22Rv1 (cell line): ENCODE data around the gene ARHGAP26.

Experiments
- H3K27ac ChIP-seq: fragments of 450-650 bp; 2 replicates; pipeline ENCODE4 v1.5.1; 2017
- ZFX ChIP-seq: fragments of 450-650 bp; IDR thresholded peaks from 2 replicates; pipeline ENCODE4 v1.6.1; 2017; ENCODE audit warnings: antibody characterized with exemption, borderline replicate concordance
- TF ChIP-seq, protein P1 (sequence below): fragments of 450-650 bp; IDR thresholded peaks from 2 replicates; pipeline ENCODE4 v1.5.1; 2017; ENCODE audit warnings: mild to moderate bottlenecking

The ARHGAP26 gene

DNA sequence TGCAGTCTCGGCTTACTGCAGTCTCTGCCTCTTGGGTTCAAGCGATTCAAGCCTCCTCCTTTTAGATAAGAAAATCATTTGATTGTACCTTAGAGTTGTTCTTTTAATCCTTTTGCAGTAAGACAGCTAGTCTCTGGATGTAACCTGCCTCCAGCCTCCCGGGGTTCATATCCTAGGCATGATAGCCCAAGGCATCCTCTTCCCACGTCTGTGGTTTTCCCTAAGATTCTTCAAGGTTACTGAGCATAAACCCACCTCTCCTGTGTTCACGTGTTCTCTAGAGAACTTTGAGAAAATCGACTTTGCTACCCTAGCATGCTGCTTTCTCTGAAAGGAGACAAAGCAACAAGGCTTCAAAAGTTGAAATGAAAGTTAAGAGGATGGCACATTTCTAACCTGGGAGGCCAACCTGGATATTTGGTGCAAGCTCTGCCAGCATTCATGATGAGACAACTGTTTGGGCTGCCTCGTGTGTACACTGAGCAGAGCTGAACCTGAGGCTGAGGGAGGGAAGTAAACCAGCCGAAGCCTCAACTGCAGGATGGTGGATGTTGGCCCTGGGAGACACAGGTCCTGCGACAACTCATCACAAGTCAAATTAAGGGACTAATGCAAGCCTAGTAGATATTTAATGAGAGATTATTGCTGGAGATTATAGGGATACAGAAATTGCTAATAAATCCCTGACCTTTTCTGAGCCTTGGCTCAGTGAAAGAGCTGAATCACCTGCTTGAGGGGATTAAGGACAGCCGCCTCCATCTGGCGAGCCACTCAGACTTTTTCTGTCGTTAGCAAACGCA, 261.8 kb downstream of the ARHGAP26 start:
- TF ChIP-seq ZFX, result no peak
- TF ChIP-seq, protein P1, sequence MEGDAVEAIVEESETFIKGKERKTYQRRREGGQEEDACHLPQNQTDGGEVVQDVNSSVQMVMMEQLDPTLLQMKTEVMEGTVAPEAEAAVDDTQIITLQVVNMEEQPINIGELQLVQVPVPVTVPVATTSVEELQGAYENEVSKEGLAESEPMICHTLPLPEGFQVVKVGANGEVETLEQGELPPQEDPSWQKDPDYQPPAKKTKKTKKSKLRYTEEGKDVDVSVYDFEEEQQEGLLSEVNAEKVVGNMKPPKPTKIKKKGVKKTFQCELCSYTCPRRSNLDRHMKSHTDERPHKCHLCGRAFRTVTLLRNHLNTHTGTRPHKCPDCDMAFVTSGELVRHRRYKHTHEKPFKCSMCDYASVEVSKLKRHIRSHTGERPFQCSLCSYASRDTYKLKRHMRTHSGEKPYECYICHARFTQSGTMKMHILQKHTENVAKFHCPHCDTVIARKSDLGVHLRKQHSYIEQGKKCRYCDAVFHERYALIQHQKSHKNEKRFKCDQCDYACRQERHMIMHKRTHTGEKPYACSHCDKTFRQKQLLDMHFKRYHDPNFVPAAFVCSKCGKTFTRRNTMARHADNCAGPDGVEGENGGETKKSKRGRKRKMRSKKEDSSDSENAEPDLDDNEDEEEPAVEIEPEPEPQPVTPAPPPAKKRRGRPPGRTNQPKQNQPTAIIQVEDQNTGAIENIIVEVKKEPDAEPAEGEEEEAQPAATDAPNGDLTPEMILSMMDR, result no peak
- no peak overlapping the region for H3K27ac ChIP-seq

DNA sequence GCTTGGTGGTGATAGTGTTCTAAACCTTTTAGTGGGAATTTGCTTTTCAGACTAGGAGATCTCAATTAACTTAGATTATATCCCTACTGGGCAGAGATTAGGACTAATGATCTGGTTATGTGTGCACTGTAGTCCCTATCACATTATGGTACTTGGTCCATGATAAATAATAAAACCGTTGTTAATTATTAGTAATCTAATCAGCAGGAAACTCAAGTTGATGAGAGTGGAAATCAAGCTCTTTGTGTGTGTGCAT, 262.3 kb downstream of the ARHGAP26 start:
- H3K27ac ChIP-seq, result no peak overlapping the region
- TF ChIP-seq, protein P1, result no peak
- no peak for TF ChIP-seq ZFX

DNA sequence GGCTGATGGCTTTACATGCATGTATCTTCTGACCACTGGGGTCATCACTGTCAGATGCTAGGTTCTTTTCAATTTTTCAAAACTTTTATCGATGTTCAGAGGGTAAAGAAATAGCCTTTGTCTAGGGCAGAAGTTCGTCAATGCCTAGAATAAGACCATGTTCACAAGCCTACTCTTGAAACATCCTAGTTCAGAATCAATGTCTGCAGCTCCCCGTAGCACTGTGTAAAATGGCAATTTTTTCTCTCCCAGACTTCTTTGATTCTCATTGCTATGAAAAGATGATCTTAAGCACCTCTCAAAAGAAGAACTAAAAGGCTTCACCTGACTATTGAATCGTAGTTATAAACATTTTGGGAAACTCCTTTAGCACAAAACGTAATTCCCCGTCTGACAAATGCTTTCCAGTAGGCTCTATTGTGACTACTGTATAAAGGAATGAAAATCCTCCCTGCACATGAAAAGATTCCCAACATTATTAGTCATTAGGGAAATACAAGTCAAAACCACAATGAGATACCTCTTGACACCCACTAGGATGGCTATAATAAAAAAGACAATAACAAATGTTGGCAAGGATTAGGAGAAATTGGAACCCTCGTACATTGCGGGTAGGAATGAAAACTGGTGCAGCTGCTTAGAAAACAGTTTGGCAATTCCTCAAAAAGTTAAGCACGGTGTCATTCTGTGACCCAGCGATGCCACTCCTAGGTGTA, 263.5 kb downstream of the ARHGAP26 start:
- no peak overlapping the region for H3K27ac ChIP-seq
- no peak for TF ChIP-seq ZFX
- TF ChIP-seq, protein P1, result no peak

DNA sequence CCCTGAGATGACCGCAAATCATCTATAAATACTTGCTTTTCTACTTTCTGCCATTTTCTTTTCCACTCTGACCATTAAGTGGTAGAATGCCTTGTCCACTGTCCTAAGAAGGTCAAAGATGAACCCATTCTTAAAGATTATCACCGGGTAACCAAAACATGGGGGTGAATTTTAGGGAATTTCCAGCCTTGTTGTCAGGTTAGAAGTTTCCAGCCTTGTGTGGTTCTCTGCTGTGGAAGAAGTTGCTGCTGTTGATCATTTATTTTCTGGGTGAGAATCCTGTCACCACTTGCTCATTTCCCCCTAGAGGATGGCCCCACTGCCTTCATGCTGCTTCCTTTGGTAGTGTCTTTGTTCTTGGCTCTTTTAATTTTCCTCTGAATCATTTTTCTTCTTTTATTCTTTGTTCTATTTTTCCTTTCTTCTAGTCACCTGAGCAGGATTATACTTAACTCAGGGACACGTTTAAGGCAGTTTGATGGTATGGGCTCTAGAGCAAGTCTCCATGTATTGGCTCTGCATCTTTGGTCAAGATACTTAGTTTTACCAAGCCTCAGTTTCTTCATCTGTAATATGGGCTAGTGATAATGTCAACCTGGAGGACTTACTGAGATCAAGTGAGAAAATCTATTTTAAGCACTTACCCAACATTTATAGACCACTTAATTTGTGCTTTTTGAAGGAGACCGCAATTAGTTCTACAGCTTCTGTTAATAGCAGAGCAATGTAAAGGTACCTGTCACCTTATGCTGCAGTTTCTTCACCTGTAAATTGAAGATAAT, 266.2 kb downstream of the ARHGAP26 start:
- no peak overlapping the region for H3K27ac ChIP-seq
- no peak for TF ChIP-seq ZFX
- TF ChIP-seq, protein P1, result no peak

DNA sequence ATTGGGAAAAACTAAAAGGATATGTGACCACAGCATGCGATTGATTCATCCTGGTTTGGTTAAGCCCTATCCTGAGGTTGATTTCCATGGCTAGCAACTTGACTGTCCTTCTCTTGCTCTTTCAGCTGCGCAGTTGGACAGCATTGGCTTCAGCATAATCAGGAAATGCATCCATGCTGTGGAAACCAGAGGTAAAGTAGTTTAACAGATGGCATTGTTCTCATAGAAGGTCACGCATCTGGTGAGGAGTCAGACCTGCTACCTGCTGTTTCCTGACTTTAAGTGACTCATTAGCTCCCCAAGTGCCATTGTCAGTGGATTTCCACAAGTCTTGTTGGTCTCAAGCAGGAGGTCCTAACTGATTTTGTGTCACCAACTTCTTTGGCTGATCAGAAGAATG, 266.9 kb downstream of the ARHGAP26 start:
- TF ChIP-seq, protein P1, result no peak
- TF ChIP-seq ZFX, result no peak
- no peak overlapping the region for H3K27ac ChIP-seq

DNA sequence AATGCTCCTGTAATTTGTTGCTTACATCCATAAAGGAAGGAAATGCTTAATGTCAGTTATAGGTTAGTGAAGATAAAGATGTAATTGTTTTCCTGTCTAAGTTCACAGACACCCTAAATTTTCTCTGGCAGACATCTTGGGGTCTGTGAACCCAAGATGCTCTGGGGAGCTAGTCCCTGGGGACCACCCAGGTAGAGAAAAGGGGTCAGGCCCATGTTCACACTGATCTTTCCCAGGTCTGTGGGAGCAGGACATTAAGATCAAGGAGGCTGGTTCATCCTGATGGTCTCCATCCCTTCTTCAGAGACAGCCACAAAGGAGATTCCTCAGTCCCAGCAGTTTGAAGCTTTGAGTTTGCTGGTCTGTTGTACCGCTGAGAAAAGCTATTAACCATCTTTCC, 267.5 kb downstream of the ARHGAP26 start:
- H3K27ac ChIP-seq, result no peak overlapping the region
- no peak for TF ChIP-seq ZFX
- TF ChIP-seq, protein P1, result no peak

DNA sequence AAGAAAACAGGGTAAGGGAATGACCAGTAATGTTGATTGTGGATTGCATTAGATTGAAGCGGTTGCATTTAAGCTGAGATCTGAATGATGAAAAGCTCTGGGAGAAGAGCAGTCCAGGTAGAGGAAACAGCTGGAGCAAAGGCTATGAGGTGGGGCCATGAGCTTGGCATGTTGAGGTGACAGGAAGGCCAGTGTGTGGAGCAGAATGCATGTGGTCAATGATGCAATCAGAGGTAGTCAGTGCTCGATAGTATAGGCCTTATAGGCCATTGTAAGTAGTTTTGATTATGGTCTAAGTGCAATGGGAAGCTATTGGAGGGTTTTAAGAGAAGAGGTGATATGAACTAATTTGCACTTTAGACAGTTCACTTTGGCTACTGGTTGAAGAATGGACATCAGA, 270.4 kb downstream of the ARHGAP26 start:
- no peak overlapping the region for H3K27ac ChIP-seq
- TF ChIP-seq ZFX, result no peak
- TF ChIP-seq, protein P1, result no peak
